Heart right ventricle (tissue), 16 donors: ENCODE data around the gene ZSWIM3. TPM values are rescaled to one million over a fixed set of nuclear protein-coding genes. Genes with fewer than 3 reads are reported as not detected.

ENCODE experiments used
- ATAC-seq, 8 donors: fragments of 200-7000 bp; cut with Tn5 transposase; one replicate each; pipeline ENCODE4 v1.9.1; 2020; ENCODE audit warnings: mild to moderate bottlenecking in 8 of 8, moderate library complexity in 8 of 8, moderate number of reproducible peaks in 1 of 8
- DNase-seq, 2 donors: peaks; one replicate each; pipeline ENCODE4 v3.0.0-alpha.2; 2020
- H3K27ac ChIP-seq, 10 donors: fragments of 200-600 bp; sonication (generic) in 2 of 10; one replicate each; pipeline versions ENCODE4 v1.5.0 to v1.8.0; 2020 to 2022; ENCODE audit warnings: mild to moderate bottlenecking in 3 of 10
- H3K27me3 ChIP-seq, 7 donors: fragments of 200-600 bp; one replicate each; pipeline ENCODE4 v1.8.0; 2021 to 2022; ENCODE audit warnings: mild to moderate bottlenecking in 2 of 7
- H3K36me3 ChIP-seq, 9 donors: fragments of 200-600 bp; sonication (generic) in 1 of 9; one replicate each; pipeline versions ENCODE4 v1.5.0 to v1.8.0; 2020 to 2022; ENCODE audit warnings: mild to moderate bottlenecking in 2 of 9
- H3K4me1 ChIP-seq, 9 donors: fragments of 200-600 bp; sonication (generic) in 1 of 9; one replicate each; pipeline versions ENCODE4 v1.5.0 to v1.8.0; 2020 to 2022; ENCODE audit warnings: mild to moderate bottlenecking in 4 of 9
- H3K4me3 ChIP-seq, 10 donors: fragments of 200-600 bp; sonication (generic) in 2 of 10; one replicate each; pipeline versions ENCODE4 v1.5.0 to v1.8.0; 2020 to 2022; ENCODE audit warnings: mild to moderate bottlenecking in 7 of 10, moderate library complexity in 2 of 10
- H3K9me3 ChIP-seq, 11 donors: fragments of 200-600 bp in 10 of 11; sonication (generic) in 2 of 11; one replicate each; pipeline versions ENCODE4 v1.5.0 to v1.8.0; 2013 to 2022; ENCODE audit warnings: mild to moderate bottlenecking in 2 of 11, control low read depth in 1 of 11, moderate library complexity in 1 of 11
- CTCF ChIP-seq, 9 donors: fragments of 200-600 bp; sonication (generic) in 2 of 9; IDR thresholded peaks; one replicate each; pipeline versions ENCODE4 v1.5.0 to v1.8.0; 2021 to 2022; ENCODE audit warnings: antibody characterized with exemption in 9 of 9, mild to moderate bottlenecking in 5 of 9, moderate library complexity in 1 of 9
- WGBS, 2 donors: extraction: QIAGEN DNeasy Blood & Tissue Kit; methylation state at CpG; one replicate each; pipeline ENCODE4 v1.1.7; 2013; ENCODE audit warnings: inconsistent platforms in 1 of 2; 5-methylcytosine and 5-hydroxymethylcytosine counted together
- intact Hi-C, 10 donors: fragments of 100-400 bp; cut with DNase I; formaldehyde crosslinking; loops; one replicate each; pipeline versions ENCODE4 v1.11.1 to v1.14.2; 2022
- polyA plus RNA-seq, 2 donors: library from polyadenylated mRNA; stranded (reverse); fragments of 200-250 nt; gene quantifications; one replicate each; pipeline ENCODE4 v1.2.3, GENCODE V29; 2013
- total RNA-seq, 10 donors: library from RNA; stranded (reverse); fragmentation: NEBNext Ultra II Directional in 3 of 10; extraction: Animal tissue kit (Norgen Biotek cat#: 25700) in 3 of 10; gene quantifications; one replicate each; pipeline versions ENCODE4 v1.2.1 to v1.2.4, GENCODE V29; 2021 to 2023
- donor health status: Arrhythmogenic right ventricular cardiomyopathy.
- donor health status: ischemic (EF 13 %, LVEDD 7.1; RV severe dilation, severe dysfunction).
- donor health status: healthy with polysubstance abuse.
- donor health status: DM: no; HTN: yes; CAD: no.
- donor health status: DM: no; HTN: no; CAD: no.
- donor health status: ischemic (EF 25% LVEDD 6.9; RV normal size, moderate dysfunction).
- donor health status: ischemic (EF 25% LVEDD 5.7; RV mildly dilated, moderate dysfunction).
- donor health status: healthy.
- donor health status: DM: yes; HTN: yes; CAD: no.
- donor health status: Ischemic cardiomyopathy.
- donor health status: ischemic (EF 35%, LVEDD 5.7; RV mildly dilated, moderate dysfunction).
- donor health status: nonischemic (EF 11% LVEDD 7.7; RV severe dilation, severe dysfunction).
- donor health status: DM: yes; HTN: yes; CAD: no.
- donor health status: PGD.
- donor health status: ischemic (EF 29% LVEDD 5.4; RV normal size, mild dysfunction).
- donor health status: nonischemic (EF 23%, LVEDD 6.1; RV moderate dilation, normal function).

ZSWIM3 gene
- total and polyA plus RNA-seq, 12 donors: 1.4 to 2.5 (median 1.9) TPM

GRCh38 chr20:45857882-45858216 is 435 bp downstream of the ZSWIM3 start:
- ATAC-seq (peak in 3 of 8 donors; percentile 15 to 26 (median 24)), DNase-seq (no peak)
- WGBS, 2 donors: 11 to 12% methylated on average over 13 of the region's 13 CpGs
- H3K27ac ChIP-seq: peak overlapping the region in 9 of 10 donors; percentile 77 to 96 (median 88)
- no peak for TF ChIP-seq CTCF (IDR thresholded peaks at IDR 0.05)
- peaks cover 0 to 30% (median 0%) of the 10 kb centered on the region in 9 donors for H3K36me3 ChIP-seq
- H3K27me3 ChIP-seq: no peaks in the 10 kb centered on the region
- peaks cover 10 to 42% (median 35%) of the 10 kb centered on the region in 9 donors for H3K4me1 ChIP-seq
- H3K4me3 ChIP-seq: peak overlapping the region; percentile 60 to 99 (median 86)
- H3K9me3 ChIP-seq: no peaks in the 10 kb centered on the region
- intact Hi-C loops: loop anchor here in 1 of 10 donors (2.0 kb wide), 1 partner anchor 23 kb away; no protein-coding TSS in a partner anchor

- no peak for TF ChIP-seq CTCF (IDR thresholded peaks at IDR 0.05)
- intact Hi-C loops: no loop called here
- H3K36me3 ChIP-seq: peaks cover 0 to 10% (median 0%) of the 10 kb centered on the region in 9 donors
- no peak overlapping the region for H3K27ac ChIP-seq
- WGBS, 2 donors: 94 to 96% methylated on average over 5 of the region's 5 CpGs
- DNase-seq: no peak
- H3K9me3 ChIP-seq: no peaks in the 10 kb centered on the region
- peaks cover 10 to 33% (median 31%) of the 10 kb centered on the region in 9 donors for H3K4me1 ChIP-seq
- H3K27me3 ChIP-seq: no peaks in the 10 kb centered on the region
- ATAC-seq: no peak
- no peak overlapping the region for H3K4me3 ChIP-seq
Observed at GRCh38 chr20:45859916-45860315, 2.5 kb downstream of the ZSWIM3 start.

GRCh38 chr20:45860560-45861220 is 3.3 kb downstream of the ZSWIM3 start:
- WGBS, 2 donors: 71 to 72% methylated on average over 7 of the region's 7 CpGs
- intact Hi-C loops: no loop called here
- DNase-seq: no peak
- Histone ChIP-seq H3K4me1 (peaks cover 6 to 26% (median 23%) of the 10 kb centered on the region in 9 donors), H3K27me3 (no peaks in the 10 kb centered on the region), H3K9me3 (no peaks in the 10 kb centered on the region), H3K4me3 (no peak overlapping the region), H3K36me3 (peaks cover 0 to 5% (median 0%) of the 10 kb centered on the region in 9 donors), H3K27ac (no peak overlapping the region)
- ATAC-seq: no peak
- TF ChIP-seq CTCF (IDR thresholded peaks at IDR 0.05): no peak

GRCh38 chr20:45861221-45862075 is 4.0 kb downstream of the ZSWIM3 start:
- intact Hi-C loops: no loop called here
- ATAC-seq: no peak
- 93 to 94% methylated on average over 7 of the region's 7 CpGs for WGBS, 2 donors

More at GRCh38 chr20:45861221-45862075, 4.0 kb downstream of the ZSWIM3 start:
- Histone ChIP-seq H3K27me3 (no peaks in the 10 kb centered on the region), H3K36me3 (peaks cover 0 to 5% (median 0%) of the 10 kb centered on the region in 9 donors), H3K4me1 (peaks cover 0 to 18% (median 16%) of the 10 kb centered on the region in 9 donors), H3K27ac (no peak overlapping the region), H3K9me3 (no peaks in the 10 kb centered on the region), H3K4me3 (no peak overlapping the region)
- no peak for TF ChIP-seq CTCF (IDR thresholded peaks at IDR 0.05)
- DNase-seq: no peak
